Stimulated activated CD4-positive, alpha-beta T cell treated with anti-CD3 and anti-CD28 coated beads, Interleukin-1b, Interleukin-23, amount 100 ng/mL, for 48 hours (primary cell): Measurements from ENCODE around the gene RAD9A.

Experiments
- DNase-seq: peaks from one replicate; pipeline ENCODE4 v3.0.0-alpha.2; 2020

RAD9A gene

DNA sequence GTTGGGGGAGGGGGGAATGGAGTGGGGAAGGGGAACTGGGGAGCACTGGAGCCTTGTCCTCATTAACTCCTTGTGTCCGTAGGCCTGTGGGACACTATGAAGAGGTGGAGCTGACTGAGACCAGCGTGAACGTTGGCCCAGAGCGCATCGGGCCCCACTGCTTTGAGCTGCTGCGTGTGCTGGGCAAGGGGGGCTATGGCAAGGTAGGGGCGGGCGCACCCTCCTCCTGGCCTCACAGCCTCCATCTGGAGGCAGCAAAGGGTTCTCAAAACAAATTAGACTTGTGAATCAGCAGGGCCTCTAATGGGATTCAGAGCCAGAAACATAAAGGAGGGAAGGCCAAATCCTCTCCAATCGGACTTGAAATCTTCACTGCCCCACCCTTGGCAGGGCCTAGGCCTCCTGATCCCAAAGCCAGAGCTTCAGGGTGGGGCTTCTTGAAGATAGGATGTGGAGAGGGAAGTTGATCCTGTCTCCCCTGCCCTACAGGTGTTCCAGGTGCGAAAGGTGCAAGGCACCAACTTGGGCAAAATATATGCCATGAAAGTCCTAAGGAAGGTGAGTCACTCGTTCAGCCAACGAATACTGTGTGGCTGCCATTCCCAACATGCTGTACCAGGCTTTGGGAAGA lies 37.4 kb downstream of the RAD9A start:
- DNase-seq, result no peak

GRCh38 chr11:67429722-67430121 lies 37.9 kb downstream of the RAD9A start:
- no peak for DNase-seq

- DNase-seq, result no peak
These were observed 39.8 kb downstream of the RAD9A start for GRCh38 chr11:67431346-67432249.

- DNase-seq, result no peak
These were observed 41.0 kb downstream of the RAD9A start for GRCh38 chr11:67432655-67433349.

GRCh38 chr11:67433536-67434394 lies 42.0 kb downstream of the RAD9A start:
- DNase-seq, result no peak

DNA sequence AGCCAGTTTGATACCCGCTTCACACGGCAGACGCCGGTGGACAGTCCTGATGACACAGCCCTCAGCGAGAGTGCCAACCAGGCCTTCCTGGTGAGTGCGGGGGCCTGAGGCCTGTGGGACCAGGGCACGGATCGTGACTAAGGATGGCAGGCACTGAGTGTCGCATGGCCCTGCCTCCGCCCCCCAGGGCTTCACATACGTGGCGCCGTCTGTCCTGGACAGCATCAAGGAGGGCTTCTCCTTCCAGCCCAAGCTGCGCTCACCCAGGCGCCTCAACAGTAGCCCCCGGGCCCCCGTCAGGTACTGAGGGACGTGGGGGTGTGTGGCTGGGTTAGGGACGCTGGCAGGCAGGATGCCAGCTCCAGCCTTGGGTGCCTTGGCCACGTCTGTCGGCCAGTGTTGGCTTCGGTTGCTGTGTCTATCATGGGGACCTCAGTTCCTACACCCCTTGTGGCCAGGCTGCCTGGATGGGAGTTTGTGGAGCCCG lies 42.7 kb downstream of the RAD9A start:
- no peak for DNase-seq

DNA sequence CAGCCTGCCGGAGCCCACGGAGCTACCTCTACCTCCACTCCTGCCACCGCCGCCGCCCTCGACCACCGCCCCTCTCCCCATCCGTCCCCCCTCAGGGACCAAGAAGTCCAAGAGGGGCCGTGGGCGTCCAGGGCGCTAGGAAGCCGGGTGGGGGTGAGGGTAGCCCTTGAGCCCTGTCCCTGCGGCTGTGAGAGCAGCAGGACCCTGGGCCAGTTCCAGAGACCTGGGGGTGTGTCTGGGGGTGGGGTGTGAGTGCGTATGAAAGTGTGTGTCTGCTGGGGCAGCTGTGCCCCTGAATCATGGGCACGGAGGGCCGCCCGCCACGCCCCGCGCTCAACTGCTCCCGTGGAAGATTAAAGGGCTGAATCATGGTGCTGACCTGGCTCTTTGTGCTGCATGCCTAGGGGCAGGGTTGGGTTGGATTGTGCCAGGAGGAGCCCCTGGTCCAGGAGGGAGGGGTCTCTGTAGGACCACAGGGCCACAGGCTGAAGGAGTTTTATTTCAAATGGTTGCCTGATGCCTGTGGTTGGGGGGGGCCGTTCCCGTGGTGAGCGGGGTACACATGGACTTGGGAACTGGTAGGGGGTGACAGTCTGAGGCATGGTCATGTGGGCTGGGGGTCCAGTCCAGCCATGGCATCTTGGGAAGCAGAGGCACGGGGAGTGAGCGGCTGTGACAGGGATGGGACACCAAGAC lies 43.4 kb downstream of the RAD9A start:
- no peak for DNase-seq

GRCh38 chr11:67435727-67436458 lies 44.1 kb downstream of the RAD9A start:
- DNase-seq, result no peak

GRCh38 chr11:67436459-67437081 lies 44.8 kb downstream of the RAD9A start:
- DNase-seq, result peak; percentile 81

DNA sequence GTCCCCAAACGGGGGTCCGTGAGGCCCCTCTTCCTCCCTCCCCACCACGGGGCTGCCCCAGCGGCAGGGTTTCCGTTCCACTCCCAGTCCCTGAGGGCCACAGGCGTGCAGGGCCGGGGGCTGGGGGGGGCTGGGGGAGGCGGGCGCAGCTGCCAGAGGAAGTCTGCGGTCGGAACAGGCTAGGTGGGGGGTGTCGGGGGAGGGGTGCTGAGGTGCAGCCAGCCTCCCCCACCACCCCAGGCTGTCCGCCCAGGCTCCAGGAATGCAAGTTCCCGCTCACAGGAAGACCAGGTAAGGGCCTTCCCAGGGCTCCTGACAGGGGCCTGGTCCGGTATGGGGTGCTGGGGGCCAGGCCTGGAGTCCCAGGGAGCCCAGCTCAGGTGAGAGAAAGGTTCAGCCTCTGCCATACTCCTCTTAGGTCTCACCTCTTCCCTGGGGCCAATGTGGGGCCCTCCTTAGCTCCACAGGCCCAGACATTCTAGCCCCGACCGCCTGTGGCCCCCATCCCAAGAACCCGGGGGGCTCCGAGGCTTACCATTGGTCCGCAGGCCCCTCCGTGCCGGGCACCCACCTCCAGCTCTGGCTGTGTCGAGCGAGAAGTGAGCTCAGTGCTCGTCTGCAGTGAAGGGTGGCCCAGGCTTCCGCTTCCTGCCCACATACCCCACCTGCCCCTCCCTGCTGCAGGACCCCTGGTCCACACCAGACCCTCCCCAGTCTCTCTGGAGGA lies 45.5 kb downstream of the RAD9A start, which contains the start of gene PTPRCAP:
Gene PTPRCAP (minus strand): TSS at position 601 of the 727 bp plus-strand sequence. CDS start 63 bp downstream, at position 538.
- DNase-seq, result peak; percentile 60

GRCh38 chr11:67437809-67438157 lies 46.0 kb downstream of the RAD9A start:
- no peak for DNase-seq

GRCh38 chr11:67438158-67438902 lies 46.5 kb downstream of the RAD9A start:
- peak; percentile 88 for DNase-seq

DNA sequence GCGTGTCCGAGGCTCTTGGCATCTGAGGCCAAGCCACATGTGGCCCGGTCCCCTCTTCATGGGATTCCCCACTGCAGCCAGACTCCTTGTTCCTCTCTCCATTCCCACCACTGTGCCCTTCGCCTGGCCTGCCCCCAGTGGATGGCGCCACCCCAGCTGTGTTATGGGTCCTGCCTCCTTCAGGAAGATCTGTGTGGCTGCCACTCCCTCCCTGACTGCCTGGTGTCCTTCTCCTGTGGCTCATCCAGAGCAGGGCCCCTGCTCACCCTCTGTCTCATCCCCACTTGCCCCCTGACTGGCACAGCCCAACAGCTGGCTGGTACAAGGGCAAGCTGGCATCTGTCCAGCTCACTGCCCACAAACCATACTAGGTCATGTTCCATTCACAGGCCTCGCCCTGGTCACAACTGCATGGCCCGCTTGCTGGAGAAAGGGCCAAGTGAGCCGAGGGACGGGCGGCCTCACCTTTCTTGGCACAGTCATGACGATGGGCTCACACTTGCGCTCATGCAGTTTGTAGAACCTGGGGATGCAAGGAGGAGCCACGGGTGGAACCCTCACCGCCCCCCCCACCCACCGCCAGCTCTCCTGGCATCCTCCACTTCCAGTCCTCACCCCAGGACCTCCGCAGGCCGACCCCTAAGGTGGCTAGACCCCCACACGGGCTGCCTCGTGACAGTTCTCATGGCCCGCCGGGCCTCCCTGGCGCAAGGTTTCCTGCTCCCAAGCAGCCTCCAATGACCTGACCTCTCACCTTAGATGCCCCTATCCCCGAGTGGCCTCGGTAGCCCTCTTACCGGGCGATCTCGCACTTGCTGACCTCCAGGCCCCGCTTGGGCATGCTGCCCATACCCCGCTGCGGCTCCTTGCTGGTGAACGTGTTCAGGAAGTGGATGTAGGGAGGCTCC lies 47.8 kb downstream of the RAD9A start:
- peak; percentile 52 for DNase-seq

DNA sequence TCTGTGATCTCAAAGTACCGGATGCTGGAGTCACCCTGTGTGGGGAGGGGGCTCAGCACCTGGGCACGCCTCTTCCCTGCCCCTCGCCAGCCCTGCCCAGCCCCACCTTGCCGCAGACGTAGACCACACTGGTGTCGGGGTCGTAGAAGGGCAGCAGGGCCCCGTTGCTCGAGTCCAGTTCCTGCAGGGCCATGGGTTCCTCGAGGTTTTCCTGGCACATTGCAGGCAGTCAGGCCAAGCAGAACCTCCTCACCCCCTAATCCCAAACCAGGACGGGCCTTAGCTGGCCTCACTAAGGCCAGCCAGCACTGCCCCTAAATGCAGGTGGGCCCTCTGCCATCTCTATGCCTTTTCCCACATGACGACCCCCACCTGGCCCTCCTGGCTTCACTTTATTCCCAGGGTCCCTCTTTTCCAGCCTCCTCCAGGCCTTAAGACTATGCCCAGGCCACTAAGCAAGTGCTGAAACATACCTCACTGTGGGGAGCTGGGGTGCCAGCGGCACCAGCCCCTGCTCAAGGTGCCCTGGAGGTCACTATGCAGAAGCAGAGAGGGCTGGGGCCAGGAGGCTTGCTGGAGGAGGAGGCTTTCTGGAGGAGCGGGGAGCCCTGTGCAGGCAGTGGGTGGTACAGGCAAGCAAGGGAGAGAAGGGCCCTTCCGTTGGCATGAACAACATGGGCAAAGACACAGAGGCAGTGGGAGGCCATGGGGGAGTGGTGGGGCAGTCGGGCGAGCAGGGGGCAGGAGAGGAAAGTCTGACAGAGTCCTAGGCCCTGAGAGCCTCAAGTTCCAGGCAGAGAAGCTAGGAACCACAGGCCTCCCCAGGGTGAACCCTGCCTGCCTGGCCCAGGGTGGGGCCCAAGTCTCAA lies 48.7 kb downstream of the RAD9A start:
- no peak for DNase-seq

- DNase-seq, result no peak
These were observed 49.3 kb downstream of the RAD9A start for GRCh38 chr11:67441098-67441563.

GRCh38 chr11:67441731-67442351 lies 50.1 kb downstream of the RAD9A start:
- DNase-seq, result no peak
